Raji (cell line): ENCODE results near the gene UBE2D3.

Experiments
- POLR2A ChIP-seq: IDR thresholded peaks from 2 replicates; pipeline ENCODE4 v1.6.1; 2011; ENCODE audit warnings: low read depth, low read length, control low read depth; ENCODE audit not compliant: insufficient read depth

Gene UBE2D3

DNA sequence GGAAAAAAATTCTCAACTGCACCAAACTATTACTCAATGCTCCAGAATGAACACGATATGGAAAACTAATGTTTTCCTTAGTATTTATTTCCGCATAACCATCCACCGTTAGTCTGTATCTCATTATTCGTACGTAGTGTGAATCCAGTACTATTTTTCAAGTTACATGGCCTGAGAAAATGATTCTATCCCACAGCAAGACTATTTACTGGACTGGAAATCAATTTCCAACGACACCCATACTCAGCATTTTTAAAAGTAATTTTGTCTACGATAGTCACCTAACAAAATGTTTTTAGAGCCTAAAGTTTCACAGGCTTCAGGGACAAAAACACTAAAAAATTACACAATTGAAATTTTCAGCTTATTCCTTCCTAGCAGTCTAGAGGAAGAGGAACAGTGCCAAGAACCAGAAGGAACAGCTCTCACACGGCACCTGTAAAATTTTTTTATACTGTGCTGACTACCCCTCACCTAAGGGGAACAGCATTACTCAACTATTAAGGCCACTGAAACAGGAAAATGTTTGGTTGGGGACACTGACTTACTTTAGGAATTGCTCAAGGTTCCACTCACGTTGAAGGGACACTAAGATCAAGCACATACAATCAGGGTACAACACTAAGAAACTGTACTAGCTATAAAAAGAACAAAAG lies 9.6 kb downstream of the UBE2D3 start:
- no peak for TF ChIP-seq POLR2A

DNA sequence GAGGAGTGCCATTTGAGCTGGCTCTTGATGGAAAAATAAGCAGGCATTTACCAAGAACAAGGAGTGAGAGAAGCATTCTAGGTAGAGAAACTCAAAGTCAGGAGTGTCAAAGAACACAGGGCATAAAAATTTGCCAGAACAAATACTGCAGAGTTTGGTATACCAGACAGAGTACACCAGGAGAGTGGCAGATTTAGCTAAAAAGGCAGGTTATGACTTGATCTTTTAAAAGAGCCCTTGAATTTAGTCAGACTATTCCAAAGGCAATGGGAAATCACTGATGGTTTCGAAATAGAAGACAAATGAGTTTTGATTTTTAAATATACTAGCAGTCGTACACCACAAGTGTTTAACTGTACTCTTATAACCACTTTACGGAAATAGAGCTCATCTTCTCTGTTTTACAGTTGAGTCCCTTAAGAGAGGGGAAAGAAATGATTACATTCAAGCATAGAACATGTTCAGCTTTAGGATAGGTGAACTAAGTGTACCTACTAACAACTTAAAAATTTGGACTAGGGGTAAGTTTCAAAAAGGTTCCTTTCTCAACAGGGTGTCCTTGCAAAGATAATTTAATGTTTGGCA lies 10.2 kb downstream of the UBE2D3 start:
- no peak for TF ChIP-seq POLR2A

DNA sequence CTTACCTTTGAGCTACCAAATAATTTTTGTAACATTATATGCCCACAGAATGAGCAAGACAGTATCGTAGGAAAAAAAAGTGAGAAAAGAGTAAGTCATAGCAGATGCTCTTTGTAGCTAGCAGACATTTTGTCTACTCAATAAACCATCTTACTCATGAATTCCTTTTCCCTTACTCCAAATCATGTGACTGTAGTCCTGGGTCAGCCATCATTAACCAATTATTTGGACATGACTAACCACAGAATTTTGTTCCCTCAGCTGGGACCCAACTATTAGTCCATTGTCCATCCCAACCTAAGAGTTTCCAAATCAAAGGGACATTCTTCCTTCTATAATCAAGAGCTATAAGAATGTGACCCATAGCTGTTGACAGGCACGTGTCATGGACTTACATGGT lies 11.4 kb downstream of the UBE2D3 start:
- TF ChIP-seq POLR2A, result no peak

DNA sequence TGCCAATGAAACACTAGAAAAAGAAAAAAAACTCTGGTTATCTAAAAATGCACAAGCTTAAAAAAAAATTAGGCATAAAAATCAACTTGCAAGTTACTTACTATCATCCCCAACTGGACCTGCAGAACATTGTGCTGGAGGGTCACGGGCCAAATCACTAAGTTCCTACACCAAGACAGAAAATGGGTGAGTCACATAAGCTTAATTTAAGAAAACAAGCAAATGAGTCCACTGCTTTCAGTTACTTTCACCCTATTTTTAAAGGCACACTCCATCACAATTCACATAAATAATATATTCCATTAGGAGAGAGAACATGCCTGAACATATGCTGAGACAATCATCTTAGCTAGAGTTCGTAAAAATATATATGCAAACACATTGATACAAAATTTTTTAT lies 17.7 kb downstream of the UBE2D3 start:
- TF ChIP-seq POLR2A, result no peak

DNA sequence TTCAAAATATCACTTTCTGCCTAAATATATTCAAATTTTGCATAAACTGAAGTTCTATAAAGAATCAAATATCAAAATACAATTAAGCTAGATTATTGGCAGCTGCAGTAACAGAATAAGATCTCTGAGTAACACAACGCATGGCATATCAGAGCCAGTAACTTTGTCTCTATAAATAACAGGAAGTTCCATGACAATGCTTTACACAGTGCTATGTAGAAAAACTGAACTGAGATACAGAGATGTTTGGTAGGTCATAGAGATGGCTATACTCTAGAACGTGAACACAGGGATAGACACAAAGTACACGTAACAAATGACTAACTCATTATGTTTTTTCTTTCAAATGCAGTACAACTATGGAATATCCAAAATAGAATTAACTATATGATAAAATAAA lies 18.2 kb downstream of the UBE2D3 start:
- TF ChIP-seq POLR2A, result no peak

DNA sequence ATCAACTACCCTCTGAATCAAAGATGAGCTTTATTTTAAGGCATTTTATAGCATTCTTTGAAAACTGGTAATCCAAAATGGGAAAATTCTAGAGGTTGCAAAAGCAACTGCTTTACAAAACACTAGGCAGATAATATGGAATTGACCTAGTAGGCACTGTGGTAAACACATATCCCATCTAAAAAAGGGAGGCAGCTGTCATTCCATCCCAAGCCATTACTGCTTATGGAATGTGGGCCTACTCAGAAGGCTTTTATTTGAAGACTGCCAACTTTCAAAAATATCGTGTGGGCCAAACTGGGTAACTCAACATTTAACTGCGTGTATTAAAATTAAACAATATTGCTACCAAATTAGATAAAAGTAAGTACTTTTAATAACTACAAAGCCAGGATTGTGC lies 19.3 kb downstream of the UBE2D3 start:
- no peak for TF ChIP-seq POLR2A

DNA sequence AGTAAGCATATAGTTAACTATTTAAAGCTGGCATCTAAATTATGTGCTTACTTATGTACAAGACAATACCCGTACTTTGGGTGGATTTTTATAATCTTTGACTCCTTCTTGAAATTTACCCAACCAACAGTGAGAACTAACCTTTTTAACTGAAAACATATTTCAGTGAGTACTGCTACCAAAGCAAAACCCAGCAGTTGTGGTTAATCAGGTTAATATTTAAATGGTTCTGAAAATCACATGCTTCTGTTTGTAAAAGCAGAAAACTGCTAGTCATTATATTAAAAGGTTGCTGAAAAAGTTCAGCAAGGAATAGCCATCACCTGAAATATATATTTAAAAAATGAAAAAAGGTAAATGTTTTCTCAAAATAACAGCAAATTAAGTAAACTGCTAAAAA lies 20.0 kb downstream of the UBE2D3 start:
- TF ChIP-seq POLR2A, result no peak

DNA sequence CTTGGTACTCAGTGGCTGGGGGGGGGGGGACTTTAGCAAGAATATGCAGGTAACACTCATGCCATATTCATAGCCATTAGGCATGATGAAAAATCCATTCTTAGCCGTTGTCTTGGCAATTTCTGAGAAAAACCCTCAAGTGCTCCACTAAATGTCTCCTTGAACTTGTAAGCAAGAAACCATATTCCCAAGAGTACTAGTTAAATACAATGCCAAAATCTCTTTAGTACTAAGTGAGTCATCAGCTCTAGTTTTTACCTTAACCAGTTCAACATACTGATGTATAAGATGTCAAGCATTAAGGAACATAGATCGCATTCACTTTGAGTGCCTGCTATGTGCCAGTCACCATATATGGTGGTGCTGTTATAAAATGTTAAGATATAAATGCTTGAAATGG lies 27.5 kb downstream of the UBE2D3 start:
- TF ChIP-seq POLR2A, result no peak

DNA sequence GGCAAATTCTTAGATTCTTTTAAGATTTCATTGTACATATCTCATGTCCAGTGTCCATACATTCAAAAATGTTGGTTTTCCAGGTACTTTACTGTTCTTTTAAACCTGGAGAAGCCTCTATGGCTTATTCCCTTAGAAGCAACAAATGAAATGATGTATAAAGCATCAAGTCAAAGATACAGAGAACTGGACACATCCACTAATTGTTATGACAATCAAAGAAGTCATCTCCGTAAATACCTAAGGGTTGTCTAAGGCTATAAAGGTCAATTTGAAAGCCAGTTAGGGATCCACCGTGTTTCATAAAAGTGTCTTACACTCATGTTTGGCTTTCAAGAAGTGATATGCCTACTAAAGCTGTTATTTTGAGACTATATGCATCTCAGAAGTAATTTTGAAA lies 32.4 kb downstream of the UBE2D3 start:
- no peak for TF ChIP-seq POLR2A

DNA sequence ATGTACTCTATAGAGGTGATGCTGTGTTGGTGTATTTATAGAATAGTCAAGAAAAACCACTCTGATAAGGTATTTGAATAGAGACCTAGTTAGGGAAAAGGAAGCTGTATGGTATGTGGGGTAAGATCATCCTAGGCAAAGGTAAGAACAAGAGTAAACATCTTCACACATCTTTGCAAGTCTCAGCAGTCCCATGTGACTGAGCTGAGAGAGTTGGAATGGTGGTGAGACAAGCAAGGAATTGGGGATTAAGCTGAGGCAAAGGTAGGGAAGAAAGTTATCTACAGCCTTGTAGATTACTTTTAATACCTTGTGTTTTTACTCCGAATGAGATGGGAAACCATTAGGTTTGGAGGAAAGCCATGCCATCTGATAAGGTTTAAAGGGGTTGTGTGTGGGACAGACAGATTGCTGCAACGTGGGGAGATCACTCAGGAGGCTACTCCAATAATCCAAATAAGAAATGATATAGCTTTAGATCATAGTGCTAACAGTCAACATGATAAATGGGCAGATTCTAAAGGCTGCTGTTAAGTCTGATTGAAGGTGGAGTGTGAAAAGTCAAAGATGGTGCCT lies 34.9 kb downstream of the UBE2D3 start:
- TF ChIP-seq POLR2A, result no peak

DNA sequence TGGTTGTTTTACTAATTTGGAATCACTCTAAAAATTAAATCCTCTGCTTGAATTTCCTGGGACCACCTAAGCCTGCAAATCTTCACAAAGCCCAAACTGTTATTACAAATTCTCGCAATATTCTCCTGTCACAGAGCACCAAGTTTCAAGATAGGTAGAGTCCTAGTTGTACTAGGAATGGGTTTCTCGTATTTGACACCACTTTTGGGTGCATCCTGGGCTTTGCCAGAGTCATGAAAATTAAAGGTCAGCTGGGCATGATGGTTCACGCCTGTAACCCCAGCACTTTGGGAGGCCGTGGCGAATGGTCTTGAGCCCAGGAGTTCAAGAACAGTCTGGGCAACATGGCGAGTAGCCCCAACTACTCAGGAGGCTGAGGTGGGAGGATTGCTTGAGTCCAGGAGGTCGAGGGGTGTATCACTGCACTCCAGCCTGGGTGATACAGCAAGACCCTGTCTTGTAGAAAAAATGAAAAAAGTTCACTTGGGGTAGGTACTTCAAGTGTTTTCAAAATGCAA lies 36.0 kb downstream of the UBE2D3 start:
- no peak for TF ChIP-seq POLR2A

DNA sequence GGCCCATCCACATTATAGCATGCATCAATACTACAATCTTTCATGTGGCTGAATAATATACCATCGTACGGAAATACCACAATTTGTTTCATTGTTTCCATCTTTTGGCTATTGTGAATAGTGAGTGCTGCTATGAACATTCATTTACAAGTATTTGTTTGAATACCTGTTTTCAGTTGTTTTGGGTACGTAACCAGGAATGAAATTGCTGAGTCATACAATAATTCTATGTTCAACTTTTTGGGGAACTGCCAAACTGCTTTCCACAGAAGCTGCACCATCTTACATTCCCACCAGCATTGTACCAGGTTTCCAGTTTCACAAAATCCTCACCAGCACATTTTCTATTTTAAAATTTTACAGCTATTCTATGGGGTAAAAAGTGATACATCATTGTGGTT lies 38.0 kb downstream of the UBE2D3 start:
- TF ChIP-seq POLR2A, result no peak

DNA sequence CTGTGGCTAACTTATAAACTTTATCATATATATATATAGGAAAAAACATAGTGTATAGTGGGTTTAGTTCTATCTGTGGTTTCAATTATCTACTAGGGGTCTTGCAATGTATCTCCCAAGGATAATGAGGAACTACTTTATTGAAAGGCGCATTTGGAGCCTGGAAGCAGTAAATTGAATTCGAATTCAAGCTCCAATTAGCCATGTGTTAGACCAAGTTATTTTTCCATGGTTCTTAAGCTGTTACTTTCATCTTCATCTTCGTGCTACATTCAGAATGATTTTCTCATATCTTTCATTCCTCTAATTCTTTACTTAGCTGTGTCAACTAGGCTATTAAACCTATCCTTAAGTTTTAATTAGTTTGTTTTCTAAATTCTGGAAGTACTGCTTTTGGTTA lies 39.4 kb downstream of the UBE2D3 start:
- no peak for TF ChIP-seq POLR2A

DNA sequence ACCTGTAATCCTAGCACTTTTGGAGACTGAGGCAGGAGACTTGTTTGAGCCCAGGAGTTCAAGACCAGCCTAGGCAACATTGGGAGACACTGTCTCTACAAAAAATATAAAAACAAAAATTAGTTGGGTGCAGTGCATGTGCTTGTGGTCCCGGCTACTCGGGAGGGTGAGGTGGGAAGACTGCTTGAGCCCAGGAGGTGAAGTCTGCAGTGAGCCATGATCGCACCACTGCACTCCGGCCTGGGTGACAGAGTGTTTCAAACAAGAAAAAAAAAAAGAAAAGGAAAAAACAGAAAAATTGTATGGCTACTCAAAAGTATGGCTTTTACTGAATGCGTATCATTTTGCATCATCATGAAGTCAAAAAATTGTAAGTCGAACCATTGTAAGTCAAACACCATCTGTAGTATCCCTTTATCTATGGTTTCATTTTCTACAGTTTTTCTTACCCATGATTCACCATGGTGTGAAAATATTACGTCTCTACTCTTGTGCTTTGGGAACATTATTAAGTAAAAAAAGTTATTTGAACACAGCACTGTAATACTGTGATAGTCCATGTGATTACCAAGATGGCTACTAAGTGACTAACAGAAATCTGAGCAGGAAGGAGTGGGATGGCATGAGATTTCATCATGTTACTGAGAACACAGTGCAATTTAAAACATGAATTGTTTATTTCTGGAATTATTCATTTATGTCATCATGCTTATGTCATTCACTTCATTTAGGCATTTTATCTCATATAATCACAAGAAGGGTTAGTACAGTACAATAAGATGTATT lies 40.1 kb downstream of the UBE2D3 start:
- no peak for TF ChIP-seq POLR2A

DNA sequence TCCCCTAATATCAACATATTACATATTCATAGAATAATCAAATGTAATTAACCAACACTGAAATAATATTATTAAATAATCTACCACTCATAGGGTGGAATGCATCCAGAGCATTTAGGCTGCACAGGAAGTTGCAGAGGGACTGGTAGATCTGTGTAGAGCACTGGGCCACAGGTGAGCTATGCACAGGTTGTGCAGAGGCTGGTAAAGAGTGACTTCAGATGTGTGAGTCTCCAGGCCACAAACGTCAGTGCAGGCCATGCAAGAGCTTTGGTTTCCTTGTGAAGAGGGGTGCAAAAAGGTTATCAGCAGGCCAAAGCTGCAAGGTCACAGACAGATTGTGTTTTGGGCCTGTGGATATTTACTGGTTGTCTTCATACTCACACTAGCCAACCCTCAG lies 41.1 kb downstream of the UBE2D3 start:
- TF ChIP-seq POLR2A, result no peak

DNA sequence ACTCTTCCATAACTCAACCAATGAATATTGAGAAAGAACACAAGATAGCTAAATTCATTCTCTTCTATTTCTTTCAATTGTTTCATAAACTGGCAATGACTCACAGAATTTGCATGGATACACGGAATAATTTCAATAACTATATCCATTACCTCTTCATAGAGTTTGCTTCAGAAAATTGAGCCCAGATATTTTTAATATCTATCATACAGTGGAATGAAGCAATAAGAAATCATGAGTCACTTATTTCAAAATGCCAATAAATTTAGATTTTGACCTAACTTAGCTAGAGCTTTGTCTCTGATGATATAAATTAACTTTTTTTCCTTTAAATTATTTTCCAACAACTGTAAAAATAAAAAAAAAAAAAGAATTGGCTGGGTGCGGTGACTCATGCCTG lies 44.3 kb downstream of the UBE2D3 start:
- TF ChIP-seq POLR2A, result no peak
